Embryonic facial prominence (tissue), 1 donor: ENCODE results near the gene ANLN.

Source experiments
- DNase-seq: peaks from one replicate; pipeline ENCODE4 v3.0.0-alpha.2; 2016; ENCODE audit errors: extremely low spot score

Gene ANLN, protein sequence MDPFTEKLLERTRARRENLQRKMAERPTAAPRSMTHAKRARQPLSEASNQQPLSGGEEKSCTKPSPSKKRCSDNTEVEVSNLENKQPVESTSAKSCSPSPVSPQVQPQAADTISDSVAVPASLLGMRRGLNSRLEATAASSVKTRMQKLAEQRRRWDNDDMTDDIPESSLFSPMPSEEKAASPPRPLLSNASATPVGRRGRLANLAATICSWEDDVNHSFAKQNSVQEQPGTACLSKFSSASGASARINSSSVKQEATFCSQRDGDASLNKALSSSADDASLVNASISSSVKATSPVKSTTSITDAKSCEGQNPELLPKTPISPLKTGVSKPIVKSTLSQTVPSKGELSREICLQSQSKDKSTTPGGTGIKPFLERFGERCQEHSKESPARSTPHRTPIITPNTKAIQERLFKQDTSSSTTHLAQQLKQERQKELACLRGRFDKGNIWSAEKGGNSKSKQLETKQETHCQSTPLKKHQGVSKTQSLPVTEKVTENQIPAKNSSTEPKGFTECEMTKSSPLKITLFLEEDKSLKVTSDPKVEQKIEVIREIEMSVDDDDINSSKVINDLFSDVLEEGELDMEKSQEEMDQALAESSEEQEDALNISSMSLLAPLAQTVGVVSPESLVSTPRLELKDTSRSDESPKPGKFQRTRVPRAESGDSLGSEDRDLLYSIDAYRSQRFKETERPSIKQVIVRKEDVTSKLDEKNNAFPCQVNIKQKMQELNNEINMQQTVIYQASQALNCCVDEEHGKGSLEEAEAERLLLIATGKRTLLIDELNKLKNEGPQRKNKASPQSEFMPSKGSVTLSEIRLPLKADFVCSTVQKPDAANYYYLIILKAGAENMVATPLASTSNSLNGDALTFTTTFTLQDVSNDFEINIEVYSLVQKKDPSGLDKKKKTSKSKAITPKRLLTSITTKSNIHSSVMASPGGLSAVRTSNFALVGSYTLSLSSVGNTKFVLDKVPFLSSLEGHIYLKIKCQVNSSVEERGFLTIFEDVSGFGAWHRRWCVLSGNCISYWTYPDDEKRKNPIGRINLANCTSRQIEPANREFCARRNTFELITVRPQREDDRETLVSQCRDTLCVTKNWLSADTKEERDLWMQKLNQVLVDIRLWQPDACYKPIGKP

DNA sequence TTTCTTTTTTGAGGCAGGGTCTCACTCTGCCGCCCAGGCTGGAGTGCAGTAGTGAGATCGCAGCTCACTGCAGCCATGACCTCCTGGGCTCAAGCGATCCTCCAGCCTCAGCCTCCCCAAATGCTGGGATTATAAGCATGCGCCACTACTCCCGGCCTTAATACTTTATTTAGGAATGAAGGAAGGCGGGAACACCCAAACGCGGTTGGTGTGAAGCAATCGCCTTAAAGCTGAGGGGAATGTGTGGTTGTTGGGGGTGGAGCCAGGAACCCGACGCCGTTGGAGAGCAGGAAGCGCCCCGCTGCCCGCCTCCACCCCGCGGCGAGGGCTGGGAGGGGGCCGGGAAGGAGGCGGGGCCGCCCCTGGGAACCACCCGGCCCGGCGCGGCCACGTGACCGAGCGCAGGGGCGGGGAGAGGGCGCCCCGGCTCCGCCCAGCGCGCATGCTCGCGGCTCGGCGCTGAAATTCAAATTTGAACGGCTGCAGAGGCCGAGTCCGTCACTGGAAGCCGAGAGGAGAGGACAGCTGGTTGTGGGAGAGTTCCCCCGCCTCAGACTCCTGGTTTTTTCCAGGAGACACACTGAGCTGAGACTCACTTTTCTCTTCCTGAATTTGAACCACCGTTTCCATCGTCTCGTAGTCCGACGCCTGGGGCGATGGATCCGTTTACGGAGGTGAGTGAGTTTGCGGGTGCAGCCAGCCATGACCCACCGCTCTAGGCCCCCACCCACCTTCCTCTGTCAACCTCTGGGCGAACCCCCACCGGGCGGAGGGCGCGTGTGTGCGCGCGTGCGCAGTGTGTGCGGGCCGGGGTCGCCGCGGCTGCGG lies at the start of gene ANLN:
TSS of gene ANLN (plus strand) at position 492 of the 828 bp plus-strand sequence. CDS start at position 657, 165 bp downstream.
- DNase-seq, result peak; percentile 87

DNA sequence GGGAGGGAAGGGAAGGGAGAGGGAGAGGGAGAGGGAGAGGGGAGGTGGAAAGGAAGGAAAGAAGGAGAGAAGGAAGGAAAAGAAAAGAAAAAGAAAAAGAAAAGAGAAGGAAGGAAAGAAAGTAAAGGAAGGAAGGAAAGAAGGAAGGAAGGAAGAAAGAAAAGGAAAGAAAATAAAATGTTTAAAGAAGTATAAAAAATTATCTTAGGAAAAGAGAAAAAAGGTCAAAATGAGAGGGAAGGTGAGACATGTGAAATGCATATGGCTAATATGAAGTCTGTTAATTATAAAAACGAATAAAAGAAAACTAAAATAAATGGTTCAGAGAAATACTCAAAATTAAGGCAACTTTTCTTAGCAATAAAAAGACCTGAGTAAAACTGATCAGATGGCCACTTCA lies 46.1 kb upstream of the ANLN start:
- no peak for DNase-seq

DNA sequence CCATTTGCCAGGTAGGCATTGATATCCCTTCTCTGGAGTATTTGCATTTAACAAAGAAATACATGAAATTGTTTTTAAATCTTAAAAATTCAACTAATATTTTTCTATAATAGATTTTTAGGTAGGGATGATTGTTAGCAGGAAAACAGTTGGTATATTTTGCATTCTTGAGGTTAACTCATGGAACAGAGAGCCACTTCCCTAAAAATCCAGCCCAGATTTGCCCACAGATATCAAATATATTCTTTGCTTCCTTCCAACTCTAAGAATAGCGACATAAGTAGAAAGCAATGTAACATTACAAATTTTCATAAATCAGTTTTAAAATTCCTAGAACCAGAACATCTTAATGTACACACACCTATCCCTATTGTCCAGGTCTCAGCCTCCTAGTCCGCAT lies 45.0 kb upstream of the ANLN start:
- DNase-seq, result no peak

DNA sequence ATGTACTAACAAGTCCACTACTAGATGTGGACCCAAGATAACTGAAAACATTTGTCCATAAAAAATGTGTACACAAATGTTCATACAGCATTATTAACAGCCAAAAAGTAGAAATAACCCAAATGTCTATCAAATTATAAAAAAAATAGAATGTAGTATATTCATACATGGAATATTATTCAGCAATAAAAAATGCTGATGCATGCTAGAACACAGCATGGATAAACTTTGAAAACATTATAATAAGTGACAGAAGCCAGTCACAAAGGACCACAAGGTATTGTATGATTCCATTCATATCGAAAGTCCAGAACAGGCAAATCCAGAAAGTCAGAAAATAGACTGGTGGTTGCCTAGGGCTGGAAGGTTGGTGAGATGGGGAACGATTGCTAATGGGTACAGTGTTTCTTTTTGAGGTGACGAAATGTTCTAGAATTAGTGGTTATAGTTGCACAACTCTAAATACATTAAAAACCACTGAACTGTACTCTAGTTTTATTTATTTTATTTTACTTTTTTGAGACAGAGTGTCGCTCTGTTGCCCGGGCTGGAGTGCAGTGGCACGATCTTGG lies 43.3 kb upstream of the ANLN start:
- DNase-seq, result no peak

DNA sequence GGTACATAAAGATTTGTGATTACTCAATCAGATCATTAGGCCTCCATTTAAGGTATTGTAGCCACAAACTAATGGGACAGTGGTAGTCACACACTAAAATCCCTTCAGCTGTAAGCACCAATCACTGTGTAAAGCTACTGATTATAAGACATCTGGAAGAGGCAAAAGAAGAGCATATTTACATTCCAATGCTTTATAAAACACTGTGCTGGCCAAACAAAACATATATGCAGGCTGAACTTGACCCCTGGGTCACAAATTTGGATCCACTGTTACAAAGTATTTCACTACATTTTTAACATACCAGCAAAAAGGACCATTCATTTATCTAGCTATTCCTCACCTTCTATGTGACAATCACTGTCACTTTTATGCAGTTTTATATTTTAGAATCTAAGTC lies 41.4 kb upstream of the ANLN start:
- DNase-seq, result no peak

DNA sequence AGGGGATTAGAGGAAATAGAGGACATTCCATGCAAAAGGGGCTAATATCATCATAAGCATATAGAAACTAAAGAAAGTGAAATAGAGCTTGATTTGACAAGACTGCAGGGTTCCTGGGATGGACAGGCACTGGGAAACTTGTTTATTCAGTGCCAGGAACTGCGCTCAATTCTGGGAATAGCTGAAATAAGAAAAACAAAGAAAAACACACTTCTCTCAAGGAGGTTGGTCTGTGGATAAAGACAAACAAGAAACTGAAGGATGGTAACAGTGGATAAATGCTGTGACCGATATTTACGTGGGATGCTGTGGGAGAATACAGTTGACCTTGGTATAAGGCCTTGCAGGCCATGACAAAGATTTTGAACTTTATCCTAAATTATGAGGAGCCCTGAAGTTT lies 40.9 kb upstream of the ANLN start:
- DNase-seq, result no peak

DNA sequence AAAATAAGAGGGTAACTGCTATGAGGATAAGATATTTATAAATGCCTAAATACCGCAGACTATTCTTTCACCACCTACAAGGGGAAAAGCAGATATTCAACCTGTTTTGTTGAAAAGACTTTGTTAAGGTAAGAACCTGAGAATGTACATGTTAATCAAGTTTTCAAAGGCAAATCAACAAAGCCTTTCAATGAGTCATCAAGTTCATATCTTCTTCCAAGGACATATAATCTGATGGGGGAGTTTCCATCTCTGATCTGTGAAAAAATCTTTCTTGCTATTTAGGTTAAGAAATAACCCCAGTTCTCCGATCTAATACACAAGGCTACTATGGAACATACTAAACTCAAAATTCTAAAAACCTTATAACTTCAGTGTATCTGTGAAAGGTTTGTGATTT lies 40.0 kb upstream of the ANLN start:
- no peak for DNase-seq

DNA sequence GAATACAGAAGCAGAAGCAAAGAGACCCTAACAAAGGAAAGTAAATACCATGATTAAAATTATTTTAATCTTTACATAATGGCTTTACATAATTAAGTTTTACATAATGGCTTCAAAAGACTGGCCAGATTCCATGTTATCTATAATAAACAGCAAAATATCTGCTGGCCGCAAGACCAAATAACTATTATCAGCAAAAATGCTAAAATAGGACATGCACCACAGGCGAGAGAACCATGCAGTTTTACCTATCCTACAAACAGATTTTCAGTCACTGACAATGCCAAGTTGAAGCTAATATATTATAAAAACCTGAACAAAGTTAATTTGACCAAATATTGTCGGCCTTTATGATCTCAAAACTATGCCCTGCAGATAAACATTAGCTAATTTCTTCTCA lies 34.2 kb upstream of the ANLN start:
- no peak for DNase-seq

DNA sequence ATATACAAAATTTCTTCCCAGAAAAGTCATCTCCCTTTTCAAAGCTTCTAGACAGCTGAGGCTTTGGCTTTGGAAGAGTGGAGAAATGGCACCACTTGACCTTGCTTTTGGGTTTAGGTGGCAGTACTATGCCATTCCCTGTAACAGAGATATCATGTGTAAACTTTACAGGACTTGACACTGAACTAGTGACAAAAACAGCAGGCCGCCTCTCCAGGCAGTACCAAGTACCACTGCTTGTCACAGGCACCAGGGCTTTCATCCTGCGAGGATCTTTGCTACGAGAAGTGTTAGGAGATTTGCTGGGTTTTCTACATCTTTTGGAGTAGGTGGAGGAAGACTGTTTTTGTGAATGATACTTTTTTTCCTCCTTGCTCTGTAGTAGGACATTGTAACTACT lies 32.6 kb upstream of the ANLN start:
- DNase-seq, result no peak

DNA sequence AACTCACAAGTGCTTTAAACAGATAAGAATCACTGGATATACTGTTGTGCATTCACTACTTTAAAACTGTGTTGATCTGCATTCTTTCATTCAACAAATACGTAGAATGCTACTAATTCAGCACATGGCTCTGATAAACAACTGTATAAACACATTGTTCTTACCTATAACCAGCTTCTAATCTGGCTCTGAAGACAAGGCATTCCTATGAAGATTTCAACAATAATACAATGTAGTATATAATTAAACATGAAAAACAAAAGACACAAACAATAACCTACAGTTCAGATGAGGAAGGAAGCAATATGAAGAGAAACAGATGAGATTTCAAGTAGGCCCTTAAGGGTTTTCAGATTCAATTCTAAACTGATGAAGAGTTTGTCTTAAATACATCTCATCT lies 31.1 kb upstream of the ANLN start:
- DNase-seq, result no peak

DNA sequence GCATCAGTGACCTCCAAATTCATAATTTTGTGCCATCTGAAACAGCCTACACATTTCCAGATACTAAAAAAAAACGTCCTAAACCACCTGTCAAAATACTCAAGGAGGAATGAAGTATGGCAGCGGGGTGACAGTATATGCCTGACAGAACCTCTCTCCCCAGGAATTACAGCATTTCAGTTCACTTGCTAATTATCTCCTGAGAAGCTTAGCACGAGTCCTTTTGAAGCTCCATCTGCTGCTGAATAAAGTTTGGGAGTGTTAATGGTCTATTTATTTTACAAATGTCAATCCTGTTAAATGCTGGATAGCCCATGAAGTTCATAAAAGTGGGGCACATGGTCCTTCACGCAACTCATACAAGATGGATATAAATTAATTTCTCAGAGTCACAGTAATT lies 29.4 kb upstream of the ANLN start:
- no peak for DNase-seq

DNA sequence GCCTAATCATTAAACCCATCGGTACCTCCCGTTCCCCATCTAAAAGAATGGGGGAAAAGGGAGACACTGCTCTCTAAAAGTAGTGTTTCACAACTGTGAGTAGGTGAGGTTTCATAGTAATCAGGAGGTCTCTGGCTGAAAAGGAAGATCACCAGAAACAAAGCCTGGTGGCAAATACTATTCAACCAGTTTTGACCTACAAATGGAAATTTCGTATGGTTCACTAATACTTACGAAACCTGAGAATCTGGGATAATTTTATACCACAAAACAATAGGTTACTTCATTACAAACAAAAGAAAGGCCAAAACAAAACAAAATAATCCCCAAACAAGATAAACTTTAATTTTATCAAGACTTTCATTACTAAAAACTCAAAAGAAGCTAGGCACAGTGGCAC lies 28.4 kb upstream of the ANLN start:
- no peak for DNase-seq

DNA sequence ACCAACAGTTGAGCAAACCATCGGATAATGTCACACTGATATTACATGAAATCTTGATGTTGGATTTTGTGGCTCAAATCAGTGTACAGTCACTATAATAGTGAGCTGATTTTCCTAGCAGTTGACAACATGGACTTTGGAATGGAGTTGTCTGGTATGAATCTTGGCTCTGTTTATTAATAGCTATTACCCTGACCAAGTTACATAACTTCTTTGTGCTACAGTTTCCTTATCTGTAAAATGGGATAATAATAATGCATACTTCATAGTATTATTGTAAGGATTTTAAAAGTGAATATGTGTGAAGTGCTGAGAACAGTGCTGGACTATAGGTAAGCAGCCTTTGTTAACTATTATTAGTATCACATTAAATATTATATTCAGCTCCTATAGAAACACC lies 26.1 kb upstream of the ANLN start:
- no peak for DNase-seq

DNA sequence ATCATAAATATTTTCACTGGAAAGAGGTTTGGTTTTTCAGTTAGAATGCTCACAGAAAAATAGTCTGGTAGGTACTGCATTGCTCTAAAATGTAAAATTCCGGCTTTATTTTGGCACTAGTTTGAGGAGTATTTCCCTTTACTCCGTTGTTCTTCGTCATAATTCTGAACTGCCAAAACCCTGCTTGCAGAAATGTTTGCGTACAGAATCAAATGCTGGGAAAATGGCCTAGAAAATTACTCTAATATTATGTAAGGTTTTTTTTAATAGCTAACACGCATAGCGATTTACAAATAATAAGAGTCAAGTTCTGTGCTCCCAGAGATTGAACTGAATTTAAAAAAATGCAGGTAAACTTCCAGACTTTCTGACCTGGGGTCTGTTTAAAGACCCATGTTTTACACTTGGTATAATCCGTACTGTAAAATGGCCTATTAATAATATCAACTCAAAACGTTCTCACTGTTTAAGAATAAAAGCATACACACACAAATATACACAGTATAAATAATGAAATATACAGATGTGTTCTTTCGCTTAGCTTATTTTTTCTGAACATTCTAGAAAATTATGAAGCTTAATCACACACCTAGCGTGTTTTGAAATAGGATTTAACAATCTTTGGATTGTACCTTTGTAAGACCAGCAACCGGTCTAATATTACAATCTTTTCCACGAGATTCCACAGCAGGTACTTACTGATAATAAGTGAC lies 23.5 kb upstream of the ANLN start:
- no peak for DNase-seq

DNA sequence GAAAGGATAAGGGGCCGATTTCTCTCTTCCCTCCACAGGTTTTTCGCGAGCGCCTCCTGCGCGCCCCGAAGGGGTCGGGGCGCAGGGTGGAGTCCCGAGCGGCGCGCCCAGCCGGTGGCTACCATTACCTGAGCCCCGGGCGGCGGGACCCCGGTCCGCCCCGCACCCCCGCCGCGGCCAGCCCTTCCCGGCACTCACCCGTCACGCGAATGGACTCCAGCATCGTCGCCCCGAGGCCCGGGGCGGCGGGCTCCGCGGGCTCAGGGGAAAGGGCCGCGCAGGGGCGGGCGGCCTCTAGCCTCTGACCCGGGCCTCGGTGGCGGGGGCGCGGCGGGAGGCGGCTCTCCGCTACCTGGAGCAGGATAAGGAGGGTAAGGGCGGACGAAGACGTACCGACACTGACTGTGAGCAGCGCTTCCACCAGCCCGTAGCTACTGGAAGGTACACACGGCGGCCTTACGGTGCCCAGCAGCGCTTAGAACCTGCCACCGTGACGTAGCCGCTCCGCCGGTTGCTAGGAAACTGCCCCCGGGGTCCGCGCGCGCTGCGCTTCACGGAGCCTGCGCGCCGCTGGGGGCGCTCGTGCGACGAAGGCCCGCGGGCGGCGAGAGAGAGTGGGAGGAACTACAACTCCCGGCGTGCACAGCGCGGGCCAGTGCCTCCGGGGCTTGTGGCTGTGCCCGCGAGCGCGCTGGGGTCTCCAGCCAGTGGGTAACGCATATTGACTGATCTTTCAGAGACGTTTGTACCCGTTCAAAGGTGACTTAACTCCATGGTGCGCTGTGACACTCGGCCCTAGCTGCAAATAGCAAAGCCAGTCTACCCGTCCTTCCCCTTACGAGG lies 22.7 kb upstream of the ANLN start:
- DNase-seq, result peak; percentile 74

DNA sequence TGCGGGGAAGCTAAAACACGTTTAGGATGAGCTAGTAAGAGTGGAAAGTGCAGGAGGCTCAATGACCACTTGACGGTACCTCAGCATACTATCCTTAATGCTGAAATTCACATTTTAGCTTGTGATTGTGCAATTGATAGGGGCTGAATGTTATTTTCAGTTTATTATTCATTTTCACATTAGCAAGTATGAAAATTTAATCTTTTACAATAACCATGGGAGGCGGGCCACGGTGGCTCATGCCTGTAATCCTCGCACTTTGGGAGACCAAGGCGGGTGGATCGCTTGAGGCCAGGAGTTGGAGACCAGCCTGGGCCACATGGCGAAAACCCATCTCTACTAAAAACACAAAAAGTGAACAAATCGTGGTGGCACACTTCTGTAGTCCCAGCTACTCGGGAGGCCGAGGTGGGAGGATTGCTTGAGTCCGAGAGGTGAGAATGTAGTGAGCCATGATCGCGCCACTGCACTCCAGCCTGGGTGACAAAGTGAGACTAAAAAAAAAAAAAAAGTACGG lies 22.0 kb upstream of the ANLN start:
- no peak for DNase-seq

DNA sequence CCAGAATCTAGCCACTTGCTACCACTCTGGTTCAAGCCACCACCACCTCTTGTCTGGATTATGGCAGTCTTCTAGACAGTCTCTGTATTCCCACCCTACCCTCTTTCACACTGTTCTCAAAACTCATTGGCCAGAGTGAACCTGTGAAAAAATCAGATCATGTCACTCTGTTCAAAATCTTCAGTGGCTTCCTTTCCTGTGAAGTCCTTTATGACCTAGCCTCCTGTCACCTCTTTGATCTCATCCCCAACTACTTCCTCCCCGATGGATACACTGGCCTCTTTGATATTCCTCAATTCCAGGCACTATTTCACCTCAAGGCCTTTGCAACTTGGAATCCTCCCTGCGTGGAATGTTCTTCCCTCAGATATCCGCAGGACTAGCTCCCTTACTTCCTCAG lies 21.2 kb upstream of the ANLN start:
- no peak for DNase-seq

DNA sequence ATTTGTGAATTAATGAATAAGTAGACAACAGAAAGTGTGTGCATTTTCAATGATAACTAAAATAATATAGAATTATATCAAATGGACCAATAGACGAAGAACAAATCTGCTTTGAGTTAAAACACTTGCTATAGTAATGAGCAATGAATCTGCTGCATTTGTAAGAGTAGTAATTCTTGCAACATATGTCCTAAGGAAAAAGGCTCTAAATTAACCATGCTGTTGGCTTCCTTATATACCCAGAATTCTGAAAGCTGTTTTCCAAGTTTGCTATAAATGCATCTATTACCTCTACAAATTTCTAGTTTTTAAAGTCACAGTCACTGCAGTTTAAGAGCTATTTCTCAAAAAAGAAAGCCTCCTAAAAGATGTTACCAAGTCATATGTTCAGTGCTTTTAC lies 20.5 kb upstream of the ANLN start:
- no peak for DNase-seq

DNA sequence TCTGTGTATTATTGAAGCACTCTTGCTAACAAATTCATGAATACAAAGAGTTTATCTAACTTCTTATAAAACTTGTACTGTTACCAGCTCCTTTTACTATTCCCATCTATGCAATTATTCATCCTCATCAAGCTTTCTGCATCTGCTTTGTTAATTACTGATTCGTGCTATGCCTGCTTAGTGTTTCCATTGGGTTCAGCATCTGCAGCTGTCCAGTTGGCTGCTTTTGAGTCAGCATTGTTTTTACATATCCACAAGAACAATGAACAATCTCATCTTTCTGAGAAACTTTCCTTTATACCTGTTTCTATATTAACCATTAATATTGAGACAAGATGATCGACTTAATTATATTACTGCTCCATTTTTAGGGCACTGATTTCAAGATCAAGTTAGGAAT lies 19.6 kb upstream of the ANLN start:
- DNase-seq, result no peak

DNA sequence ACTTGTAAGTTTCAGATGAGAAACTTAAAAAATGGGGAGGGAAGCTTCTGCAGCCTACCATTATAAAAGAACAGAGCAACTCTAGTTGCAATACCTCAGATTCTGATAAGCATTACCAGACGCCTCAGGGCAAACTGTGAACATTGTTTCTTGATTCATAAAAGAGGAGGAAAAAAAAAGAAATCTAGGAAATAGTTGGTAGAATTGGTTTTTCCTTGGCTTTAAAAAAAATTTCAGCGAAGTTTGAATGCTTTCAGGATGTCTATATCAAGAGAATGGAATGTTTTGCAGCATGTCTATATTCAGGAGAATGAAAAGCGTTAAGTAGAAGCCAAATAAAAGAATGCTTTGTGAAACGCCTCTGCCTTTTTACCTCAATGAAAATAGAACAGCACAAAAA lies 17.5 kb upstream of the ANLN start:
- DNase-seq, result no peak
